ENCODE data around the gene TBC1D10A.

The TBC1D10A gene

GRCh38 chr22:30325724-30326254 lies 952 bp downstream of the TBC1D10A start:
- TF ChIP-seq POLR2A (IDR thresholded peaks at IDR 0.05; ENCODE audit: low read depth, low read length): no peak
- TF ChIP-seq TAF1 (IDR thresholded peaks at IDR 0.05; ENCODE audit: low read depth, low read length): no peak
- no peak for TF ChIP-seq POLR2AphosphoS5 (IDR thresholded peaks at IDR 0.05; ENCODE audit: low read depth, low read length)
- no peak for TF ChIP-seq POU2F2 (IDR thresholded peaks at IDR 0.05; ENCODE audit: low read depth, low read length)
- no peak for TF ChIP-seq PAX5 (IDR thresholded peaks at IDR 0.05; ENCODE audit: insufficient read depth, low read length, severe bottlenecking)
- no peak for TF ChIP-seq SPI1 (IDR thresholded peaks at IDR 0.05; ENCODE audit: low read depth, low read length)
- DNase-seq (ENCODE audit: insufficient read length, low spot score) (no peak), FAIRE-seq (no peak)

GRCh38 chr22:30325065-30325720 lies 1.5 kb downstream of the TBC1D10A start:
- DNase-seq (ENCODE audit: insufficient read length, low spot score) (no peak), FAIRE-seq (peak; percentile 64)
- TF ChIP-seq TAF1 (IDR thresholded peaks at IDR 0.05; ENCODE audit: low read depth, low read length) (no peak), POU2F2 (IDR thresholded peaks at IDR 0.05; ENCODE audit: low read depth, low read length) (no peak), POLR2AphosphoS5 (IDR thresholded peaks at IDR 0.05; ENCODE audit: low read depth, low read length) (no peak), SPI1 (IDR thresholded peaks at IDR 0.05; ENCODE audit: low read depth, low read length) (no peak), POLR2A (IDR thresholded peaks at IDR 0.05; ENCODE audit: low read depth, low read length) (no peak), PAX5 (IDR thresholded peaks at IDR 0.05; ENCODE audit: insufficient read depth, low read length, severe bottlenecking) (no peak)

GRCh38 chr22:30324014-30324730 lies 2.6 kb downstream of the TBC1D10A start:
- no peak for DNase-seq (ENCODE audit: insufficient read length, low spot score)
- no peak for FAIRE-seq
- TF ChIP-seq POLR2A (IDR thresholded peaks at IDR 0.05; ENCODE audit: low read depth, low read length) (no peak), POU2F2 (IDR thresholded peaks at IDR 0.05; ENCODE audit: low read depth, low read length) (no peak), SPI1 (IDR thresholded peaks at IDR 0.05; ENCODE audit: low read depth, low read length) (no peak), TAF1 (IDR thresholded peaks at IDR 0.05; ENCODE audit: low read depth, low read length) (no peak)

DNA sequence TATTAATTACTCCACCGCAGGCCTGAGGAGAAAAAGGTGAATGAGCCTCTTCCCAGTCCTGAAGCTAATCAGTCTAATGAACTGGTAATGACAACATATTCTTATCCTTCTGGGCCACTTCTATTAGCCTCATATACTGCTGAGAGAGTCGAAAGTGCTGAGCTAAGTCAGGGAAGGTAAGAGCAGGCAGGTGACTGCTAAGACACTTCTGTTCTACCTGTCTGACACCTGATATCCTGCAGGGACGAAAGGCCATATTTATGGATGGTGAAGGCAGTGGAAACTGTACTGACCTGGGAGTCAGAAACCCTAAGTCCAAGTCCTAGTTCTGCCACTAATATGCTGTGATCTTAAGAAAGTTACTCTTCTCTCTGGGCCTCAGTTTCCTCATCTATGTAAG lies 3.5 kb downstream of the TBC1D10A start:
- no peak for DNase-seq (ENCODE audit: insufficient read length, low spot score)
- FAIRE-seq: peak; percentile 20
- no peak for TF ChIP-seq TAF1 (IDR thresholded peaks at IDR 0.05; ENCODE audit: low read depth, low read length)
- no peak for TF ChIP-seq PAX5 (IDR thresholded peaks at IDR 0.05; ENCODE audit: insufficient read depth, low read length, severe bottlenecking)
- TF ChIP-seq POU2F2 (IDR thresholded peaks at IDR 0.05; ENCODE audit: low read depth, low read length): no peak
- no peak for TF ChIP-seq SPI1 (IDR thresholded peaks at IDR 0.05; ENCODE audit: low read depth, low read length)
- TF ChIP-seq POLR2AphosphoS5 (IDR thresholded peaks at IDR 0.05; ENCODE audit: low read depth, low read length): no peak
- TF ChIP-seq POLR2A (IDR thresholded peaks at IDR 0.05; ENCODE audit: low read depth, low read length): no peak

GRCh38 chr22:30321461-30321860 lies 5.3 kb downstream of the TBC1D10A start:
- FAIRE-seq (no peak), DNase-seq (ENCODE audit: insufficient read length, low spot score) (no peak)
- no peak for TF ChIP-seq POLR2AphosphoS5 (IDR thresholded peaks at IDR 0.05; ENCODE audit: low read depth, low read length)
- no peak for TF ChIP-seq SPI1 (IDR thresholded peaks at IDR 0.05; ENCODE audit: low read depth, low read length)
- no peak for TF ChIP-seq TAF1 (IDR thresholded peaks at IDR 0.05; ENCODE audit: low read depth, low read length)
- TF ChIP-seq PAX5 (IDR thresholded peaks at IDR 0.05; ENCODE audit: insufficient read depth, low read length, severe bottlenecking): no peak
- no peak for TF ChIP-seq POU2F2 (IDR thresholded peaks at IDR 0.05; ENCODE audit: low read depth, low read length)
- no peak for TF ChIP-seq POLR2A (IDR thresholded peaks at IDR 0.05; ENCODE audit: low read depth, low read length)

- FAIRE-seq: no peak
Observed at GRCh38 chr22:30320021-30320556, 6.7 kb downstream of the TBC1D10A start.

DNA sequence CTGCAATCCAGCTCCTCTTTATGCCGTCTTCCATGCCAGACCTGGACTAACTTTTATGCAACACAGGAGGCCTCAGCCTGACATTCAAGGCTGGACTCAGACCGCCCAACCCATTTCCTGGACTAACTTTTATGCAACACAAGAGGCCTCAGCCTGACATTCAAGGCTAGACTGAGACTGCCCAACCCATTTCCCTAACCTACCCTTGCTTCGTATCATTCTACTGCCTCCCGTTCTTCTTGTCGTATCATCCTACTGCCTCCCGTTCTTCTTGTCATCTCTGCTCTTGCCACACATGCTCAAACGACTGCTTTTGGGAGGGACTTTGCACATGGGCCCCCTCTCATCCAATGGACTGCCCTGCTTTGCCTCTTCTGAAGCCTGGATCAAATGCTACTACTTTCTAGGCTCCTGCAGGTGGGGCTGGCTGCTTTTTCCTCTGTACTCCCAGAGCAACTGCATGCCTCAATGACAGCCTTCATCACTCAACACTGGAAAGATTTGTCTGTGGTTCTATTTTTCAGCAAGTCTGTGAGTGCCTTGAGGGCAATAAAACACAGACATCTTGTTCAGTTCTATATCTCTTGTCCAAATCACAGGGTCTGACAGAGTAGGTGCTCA lies 7.8 kb downstream of the TBC1D10A start:
- DNase-seq (ENCODE audit: insufficient read length, low spot score): no peak
- no peak for TF ChIP-seq POLR2A (IDR thresholded peaks at IDR 0.05; ENCODE audit: low read depth, low read length)
- no peak for TF ChIP-seq PAX5 (IDR thresholded peaks at IDR 0.05; ENCODE audit: insufficient read depth, low read length, severe bottlenecking)
- TF ChIP-seq TAF1 (IDR thresholded peaks at IDR 0.05; ENCODE audit: low read depth, low read length): no peak
- TF ChIP-seq SPI1 (IDR thresholded peaks at IDR 0.05; ENCODE audit: low read depth, low read length): no peak
- no peak for TF ChIP-seq POLR2AphosphoS5 (IDR thresholded peaks at IDR 0.05; ENCODE audit: low read depth, low read length)
- no peak for TF ChIP-seq POU2F2 (IDR thresholded peaks at IDR 0.05; ENCODE audit: low read depth, low read length)
- FAIRE-seq: no peak

More at GRCh38 chr22:30320021-30320556, 6.7 kb downstream of the TBC1D10A start:
- DNase-seq (ENCODE audit: insufficient read length, low spot score): no peak
- TF ChIP-seq POLR2AphosphoS5 (IDR thresholded peaks at IDR 0.05; ENCODE audit: low read depth, low read length) (no peak), POLR2A (IDR thresholded peaks at IDR 0.05; ENCODE audit: low read depth, low read length) (no peak), TAF1 (IDR thresholded peaks at IDR 0.05; ENCODE audit: low read depth, low read length) (no peak), PAX5 (IDR thresholded peaks at IDR 0.05; ENCODE audit: insufficient read depth, low read length, severe bottlenecking) (no peak), SPI1 (IDR thresholded peaks at IDR 0.05; ENCODE audit: low read depth, low read length) (no peak), POU2F2 (IDR thresholded peaks at IDR 0.05; ENCODE audit: low read depth, low read length) (no peak)

DNA sequence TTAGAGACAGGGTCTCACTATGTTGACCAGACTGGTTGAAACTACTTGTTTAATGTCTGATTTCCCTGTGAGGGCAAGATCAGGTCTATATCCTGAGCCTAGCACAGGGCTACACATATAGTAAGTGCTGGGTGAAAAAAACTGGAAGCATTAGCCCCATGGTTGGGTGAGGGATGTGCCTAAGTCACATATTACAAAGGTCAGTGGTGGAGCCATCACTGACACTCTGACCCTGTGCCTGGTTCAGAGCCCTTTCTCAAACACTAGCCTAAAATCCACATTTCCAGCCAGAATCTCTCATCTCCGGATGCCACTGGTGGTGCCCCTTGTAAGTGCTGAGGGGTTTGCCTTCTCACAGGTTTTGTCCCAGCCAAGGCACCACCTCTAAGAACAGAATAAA lies 9.0 kb downstream of the TBC1D10A start:
- FAIRE-seq (no peak), DNase-seq (ENCODE audit: insufficient read length, low spot score) (no peak)
- no peak for TF ChIP-seq POU2F2 (IDR thresholded peaks at IDR 0.05; ENCODE audit: low read depth, low read length)

DNA sequence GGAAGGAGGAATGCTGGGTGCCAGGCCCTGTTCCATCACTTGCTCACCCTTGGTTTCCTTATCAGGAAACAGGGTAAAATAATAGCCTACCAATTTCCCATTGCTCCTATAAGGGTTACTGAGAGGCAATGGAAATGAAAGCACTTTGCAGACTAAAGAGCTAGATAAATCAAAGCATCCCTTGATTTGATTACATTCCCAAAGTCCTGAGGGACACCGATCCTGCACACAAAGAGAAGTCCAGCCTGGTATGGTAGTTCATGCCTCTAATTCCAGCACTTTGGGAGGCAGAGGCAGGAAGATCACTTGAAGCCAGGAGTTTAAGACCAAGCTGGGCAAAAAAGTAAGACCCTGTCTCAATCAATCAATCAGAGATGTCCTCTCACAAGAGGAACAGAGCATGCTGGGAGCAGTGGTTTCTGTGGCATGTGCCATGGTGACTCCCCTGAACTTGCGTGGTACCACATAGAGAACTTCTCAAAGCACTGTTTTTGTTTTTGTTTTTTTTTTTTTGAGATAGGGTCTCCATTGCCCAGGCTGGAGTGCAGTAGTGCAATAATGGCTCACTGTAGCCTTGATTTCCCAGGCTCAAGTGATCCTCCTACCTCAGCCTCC lies 10.7 kb downstream of the TBC1D10A start:
- TF ChIP-seq POLR2AphosphoS5 (IDR thresholded peaks at IDR 0.05; ENCODE audit: low read depth, low read length) (no peak), TAF1 (IDR thresholded peaks at IDR 0.05; ENCODE audit: low read depth, low read length) (no peak), PAX5 (IDR thresholded peaks at IDR 0.05; ENCODE audit: insufficient read depth, low read length, severe bottlenecking) (no peak), SPI1 (IDR thresholded peaks at IDR 0.05; ENCODE audit: low read depth, low read length) (no peak), POLR2A (IDR thresholded peaks at IDR 0.05; ENCODE audit: low read depth, low read length) (no peak), POU2F2 (IDR thresholded peaks at IDR 0.05; ENCODE audit: low read depth, low read length) (no peak)
- DNase-seq (ENCODE audit: insufficient read length, low spot score) (no peak), FAIRE-seq (no peak)

Data from GM12891 (cell line).